HepG2 (cell line): ENCODE measurements around the gene ANKRD39. TPM values are rescaled to one million over a fixed set of nuclear protein-coding genes. Genes with fewer than 3 reads are reported as not detected.

Experiments
- ARID4A ChIP-seq: sonication (generic); formaldehyde crosslinking; IDR thresholded peaks from 2 replicates; pipeline ENCODE4 v1.5.0; 2020; ENCODE audit warnings: mild to moderate bottlenecking, missing genetic modification reagents, borderline replicate concordance
- DBP ChIP-seq: sonication (generic); formaldehyde crosslinking; IDR thresholded peaks from 2 replicates; pipeline ENCODE4 v1.4.0; 2020; ENCODE audit warnings: missing genetic modification reagents; ENCODE audit errors: not compliant biosample characterization
- DR1 ChIP-seq: sonication (generic); formaldehyde crosslinking; IDR thresholded peaks from 2 replicates; pipeline ENCODE4 v1.8.0; 2021; ENCODE audit warnings: mild to moderate bottlenecking, missing genetic modification reagents, inconsistent platforms
- FOXM1 ChIP-seq: sonication (generic); formaldehyde crosslinking; IDR thresholded peaks from 2 replicates; pipeline ENCODE4 v1.5.0; 2020; ENCODE audit warnings: missing genetic modification reagents
- HMG20A ChIP-seq: IDR thresholded peaks from 2 replicates; pipeline ENCODE4 v1.6.1; 2016; ENCODE audit warnings: borderline replicate concordance
- HMGA1 ChIP-seq: sonication (generic); formaldehyde crosslinking; conservative IDR thresholded peaks from 2 replicates; pipeline ENCODE4 v1.4.0; 2020; ENCODE audit warnings: missing genetic modification reagents
- HOXD1 ChIP-seq: sonication (generic); formaldehyde crosslinking; IDR thresholded peaks from 2 replicates; pipeline ENCODE4 v1.5.0; 2020; ENCODE audit warnings: missing genetic modification reagents
- KLF6 ChIP-seq: IDR thresholded peaks from 2 replicates; pipeline ENCODE4 v1.8.0; 2016; ENCODE audit warnings: missing biosample characterization, missing genetic modification reagents
- MAF1 ChIP-seq: sonication (generic); formaldehyde crosslinking; IDR thresholded peaks from 2 replicates; pipeline ENCODE4 v1.5.0; 2020; ENCODE audit warnings: missing genetic modification reagents, borderline replicate concordance
- SIN3B ChIP-seq: fragments of 150-350 bp; IDR thresholded peaks from 2 replicates; pipeline ENCODE4 v1.6.1; 2014; ENCODE audit warnings: low read length
- SKI ChIP-seq: fragments of 450-650 bp; IDR thresholded peaks from one replicate; pipeline ENCODE4 v1.6.1; 2018; ENCODE audit warnings: mild to moderate bottlenecking; ENCODE audit not compliant: partially characterized antibody
- ZBTB4 ChIP-seq: sonication (generic); formaldehyde crosslinking; IDR thresholded peaks from 2 replicates; pipeline ENCODE4 v1.4.0; 2020; ENCODE audit warnings: missing genetic modification reagents, mild to moderate bottlenecking, borderline replicate concordance
- ZNF644 ChIP-seq: IDR thresholded peaks from 2 replicates; pipeline ENCODE4 v1.6.1; 2016; ENCODE audit warnings: low read depth
- ZNF710 ChIP-seq: sonication (generic); formaldehyde crosslinking; IDR thresholded peaks from 2 replicates; pipeline ENCODE4 v1.5.0; 2020; ENCODE audit warnings: mild to moderate bottlenecking, missing genetic modification reagents, borderline replicate concordance
- ZNF770 ChIP-seq: sonication (generic); formaldehyde crosslinking; IDR thresholded peaks from 2 replicates; pipeline ENCODE4 v1.5.0; 2020; ENCODE audit warnings: mild to moderate bottlenecking, missing genetic modification reagents
- ZNF784 ChIP-seq: sonication (generic); formaldehyde crosslinking; IDR thresholded peaks from 2 replicates; pipeline ENCODE4 v1.5.1; 2020; ENCODE audit warnings: missing genetic modification reagents, mild to moderate bottlenecking, borderline replicate concordance
- polyA plus RNA-seq, 8 experiments: library from polyadenylated mRNA; depleted of rRNA in 3 of 8; stranded (reverse) in 7 of 8; unstranded in 1 of 8; fragments of >200 nt; fragmentation: Illumina TruSeq in 4 of 8; extraction: Trizol in 4 of 8; gene quantifications; 2 replicates each; pipeline versions ENCODE4 v1.2.1 to v1.2.3, GENCODE V29; 2011 to 2016; ENCODE audit warnings: low read depth in 4 of 8, missing spikeins in 1 of 8, mixed read lengths in 1 of 8; ENCODE audit not compliant: insufficient read depth in 1 of 8
- total RNA-seq, 5 experiments: library from RNA; depleted of rRNA; stranded (reverse); fragments of >200 nt; fragmentation: Illumina TruSeq; extraction: Trizol; gene quantifications; 2 replicates each; pipeline ENCODE4 v1.2.3, GENCODE V29; 2016; ENCODE audit warnings: low read depth in 1 of 5

ANKRD39 gene
- total and polyA plus RNA-seq, 2 of the 13 experiments (the other 11 are each of a cell fraction or from before 2014, with no cell fraction given), result 23.2 to 24.8 TPM

- no peak; the same call in 1 of the 2 replicates for TF ChIP-seq ZNF710 (CRISPR knock-in tag)
- 0 out of 2 replicates have a peak, but pooled peaks have one; percentile 38 for TF ChIP-seq KLF6 (CRISPR knock-in tag)
- 0 out of 2 replicates have a peak, but pooled peaks have one; percentile 38 for TF ChIP-seq ZBTB4 (CRISPR knock-in tag)
- no peak for TF ChIP-seq SIN3B
- TF ChIP-seq ZNF770 (CRISPR knock-in tag), result no peak
- TF ChIP-seq HMGA1, result no peak
- TF ChIP-seq ZNF644 (CRISPR knock-in tag), result peak; percentile 93
- no peak for TF ChIP-seq ZNF784
- 0 out of 2 replicates have a peak, but pooled peaks have one; percentile 16 for TF ChIP-seq DR1
- peak; percentile 50; the same call in 1 of the 2 replicates for TF ChIP-seq HMG20A (CRISPR knock-in tag)
- TF ChIP-seq SKI, result no peak
- no peak for TF ChIP-seq MAF1 (CRISPR knock-in tag)
- TF ChIP-seq ARID4A (CRISPR knock-in tag), result peak; percentile 74
- no peak for TF ChIP-seq DBP
- no peak for TF ChIP-seq FOXM1
- TF ChIP-seq HOXD1 (CRISPR knock-in tag), result no peak
Measured at GRCh38 chr2:96810783-96811192, 47.0 kb downstream of the ANKRD39 start (continued).
